Suprapubic skin (tissue), 4 donors: Measurements from ENCODE around the gene ACVR1B. TPM values are rescaled to one million over a fixed set of nuclear protein-coding genes. Genes with fewer than 3 reads are reported as not detected.

ENCODE experiments used
- DNase-seq, 2 donors: peaks; one replicate each; pipeline ENCODE4 v3.0.0-alpha.2; 2019; ENCODE audit warnings: low spot score in 2 of 2
- H3K27ac ChIP-seq: fragments of 200-600 bp; sonication (generic); one replicate; pipeline ENCODE4 v1.5.1; 2019
- H3K27me3 ChIP-seq: fragments of 200-600 bp; sonication (generic); one replicate; pipeline ENCODE4 v1.5.1; 2019
- H3K36me3 ChIP-seq: fragments of 200-600 bp; sonication (generic); one replicate; pipeline ENCODE4 v1.5.1; 2019
- H3K4me1 ChIP-seq: fragments of 200-600 bp; sonication (generic); one replicate; pipeline ENCODE4 v1.5.1; 2019
- H3K4me3 ChIP-seq: fragments of 200-600 bp; sonication (generic); one replicate; pipeline ENCODE4 v1.5.1; 2019; ENCODE audit warnings: mild to moderate bottlenecking
- H3K9me3 ChIP-seq: fragments of 200-600 bp; sonication (generic); one replicate; pipeline ENCODE4 v1.5.1; 2019
- EP300 ChIP-seq: sonication (generic); formaldehyde crosslinking; IDR thresholded peaks from one replicate; pipeline ENCODE4 v1.6.1; 2017; ENCODE audit warnings: antibody characterized with exemption
- POLR2A ChIP-seq, 2 donors: fragments of 450-650 bp; IDR thresholded peaks; one replicate each; pipeline ENCODE4 v1.6.1; 2017; ENCODE audit warnings: antibody characterized with exemption in 2 of 2, mild to moderate bottlenecking in 2 of 2, moderate library complexity in 2 of 2
- POLR2AphosphoS5 ChIP-seq, 3 donors: sonication (generic); formaldehyde crosslinking; IDR thresholded peaks; one replicate each; pipeline ENCODE4 v1.6.1; 2017; ENCODE audit warnings: antibody characterized with exemption in 3 of 3
- WGBS: methylation state at CpG from one replicate; pipeline ENCODE4 v1.1.5; 2018; 5-methylcytosine and 5-hydroxymethylcytosine counted together
- total RNA-seq, 4 donors: library from RNA; depleted of rRNA; stranded (reverse); fragments of >200 nt; gene quantifications; one replicate each; pipeline ENCODE4 v1.1.0, GENCODE V29; 2016
- TF ChIP-seq, protein P1 (sequence below), 2 donors: fragments of 200-600 bp in 1 of 2; fragments of 450-650 bp in 1 of 2; sonication (generic) in 1 of 2; IDR thresholded peaks; one replicate each; pipeline ENCODE4 v1.5.1; 2016 to 2019; ENCODE audit warnings: antibody characterized with exemption in 2 of 2, mild to moderate bottlenecking in 1 of 2, moderate library complexity in 1 of 2

Gene ACVR1B
- total RNA-seq, 4 donors from 2014 or later: 40.5 to 103 (median 57.3) TPM

DNA sequence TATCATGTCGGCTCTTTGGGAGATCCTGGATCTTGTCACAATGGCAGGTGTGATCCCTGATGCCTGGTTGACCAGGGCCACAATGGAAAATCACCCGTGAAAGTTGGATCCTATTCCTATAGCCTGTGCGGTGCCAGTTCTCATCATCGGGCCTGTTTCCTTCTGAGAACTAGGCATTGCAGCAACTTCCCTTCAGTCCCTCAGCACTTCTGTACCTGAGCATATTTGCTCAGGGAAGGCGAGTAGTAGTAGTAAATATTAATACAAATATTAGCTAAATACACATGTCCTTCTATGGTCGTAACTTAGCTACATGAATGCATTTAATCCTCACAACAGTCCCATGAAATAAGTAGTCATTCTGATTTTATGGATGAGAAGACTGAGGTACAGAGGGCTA, 33.2 kb downstream of the ACVR1B start:
- Histone ChIP-seq H3K36me3 (peaks cover 78% of the 10 kb centered on the region), H3K9me3 (no peaks in the 10 kb centered on the region), H3K27me3 (no peaks in the 10 kb centered on the region), H3K4me1 (no peaks in the 10 kb centered on the region), H3K27ac (no peak overlapping the region), H3K4me3 (no peak overlapping the region)
- DNase-seq: peak in 1 of 2 donors; percentile 8
- WGBS: 83% methylated on average over 6 of the region's 6 CpGs
- TF ChIP-seq, protein P1, sequence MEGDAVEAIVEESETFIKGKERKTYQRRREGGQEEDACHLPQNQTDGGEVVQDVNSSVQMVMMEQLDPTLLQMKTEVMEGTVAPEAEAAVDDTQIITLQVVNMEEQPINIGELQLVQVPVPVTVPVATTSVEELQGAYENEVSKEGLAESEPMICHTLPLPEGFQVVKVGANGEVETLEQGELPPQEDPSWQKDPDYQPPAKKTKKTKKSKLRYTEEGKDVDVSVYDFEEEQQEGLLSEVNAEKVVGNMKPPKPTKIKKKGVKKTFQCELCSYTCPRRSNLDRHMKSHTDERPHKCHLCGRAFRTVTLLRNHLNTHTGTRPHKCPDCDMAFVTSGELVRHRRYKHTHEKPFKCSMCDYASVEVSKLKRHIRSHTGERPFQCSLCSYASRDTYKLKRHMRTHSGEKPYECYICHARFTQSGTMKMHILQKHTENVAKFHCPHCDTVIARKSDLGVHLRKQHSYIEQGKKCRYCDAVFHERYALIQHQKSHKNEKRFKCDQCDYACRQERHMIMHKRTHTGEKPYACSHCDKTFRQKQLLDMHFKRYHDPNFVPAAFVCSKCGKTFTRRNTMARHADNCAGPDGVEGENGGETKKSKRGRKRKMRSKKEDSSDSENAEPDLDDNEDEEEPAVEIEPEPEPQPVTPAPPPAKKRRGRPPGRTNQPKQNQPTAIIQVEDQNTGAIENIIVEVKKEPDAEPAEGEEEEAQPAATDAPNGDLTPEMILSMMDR (IDR thresholded peaks at IDR 0.05): no peak
- TF ChIP-seq POLR2A (IDR thresholded peaks at IDR 0.05) (no peak), EP300 (no peak), POLR2AphosphoS5 (IDR thresholded peaks at IDR 0.05) (no peak)

GRCh38 chr12:51985154-51985835, 33.8 kb downstream of the ACVR1B start:
- no peak overlapping the region for H3K4me3 ChIP-seq
- TF ChIP-seq POLR2AphosphoS5 (IDR thresholded peaks at IDR 0.05) (no peak), EP300 (no peak), POLR2A (IDR thresholded peaks at IDR 0.05) (no peak)
- TF ChIP-seq, protein P1 (IDR thresholded peaks at IDR 0.05): no peak
- H3K36me3 ChIP-seq: peaks cover 82% of the 10 kb centered on the region
- no peak overlapping the region for H3K27ac ChIP-seq
- no peaks in the 10 kb centered on the region for H3K4me1 ChIP-seq
- H3K27me3 ChIP-seq: no peaks in the 10 kb centered on the region
- peak in 1 of 2 donors; percentile 65 for DNase-seq
- 82% methylated on average over 8 of the region's 9 CpGs for WGBS
- H3K9me3 ChIP-seq: no peaks in the 10 kb centered on the region

DNA sequence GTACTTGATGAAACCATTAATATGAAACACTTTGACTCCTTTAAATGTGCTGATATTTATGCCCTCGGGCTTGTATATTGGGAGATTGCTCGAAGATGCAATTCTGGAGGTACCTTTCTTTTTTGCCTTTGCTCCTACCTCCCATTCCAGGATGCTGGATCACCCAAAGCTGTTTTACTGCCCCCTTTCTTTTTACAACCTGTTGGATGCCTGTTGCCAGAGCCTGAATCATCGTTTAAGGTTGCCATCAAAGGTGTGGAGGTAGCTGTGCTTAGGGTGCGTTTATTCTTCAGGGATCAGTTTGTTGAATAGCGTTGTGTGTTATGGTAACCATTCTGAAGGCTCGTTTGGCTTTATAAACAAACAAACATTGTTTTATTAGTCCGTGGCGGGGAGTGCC, 35.3 kb downstream of the ACVR1B start:
- Histone ChIP-seq H3K27me3 (no peaks in the 10 kb centered on the region), H3K36me3 (peaks cover 77% of the 10 kb centered on the region)
- 85% methylated on average over 8 of the region's 8 CpGs for WGBS

GRCh38 chr12:51992246-51992645, 40.7 kb downstream of the ACVR1B start:
- no peak overlapping the region for H3K27ac ChIP-seq
- no peak for TF ChIP-seq POLR2AphosphoS5 (IDR thresholded peaks at IDR 0.05)
- no peak for TF ChIP-seq EP300
- DNase-seq: no peak
- H3K36me3 ChIP-seq: peaks cover 66% of the 10 kb centered on the region
- 90% methylated on average over 5 of the region's 5 CpGs for WGBS
- H3K27me3 ChIP-seq: no peaks in the 10 kb centered on the region
- H3K4me1 ChIP-seq: no peaks in the 10 kb centered on the region
- H3K4me3 ChIP-seq: no peak overlapping the region
- H3K9me3 ChIP-seq: no peaks in the 10 kb centered on the region

More for the DNA sequence above, 35.3 kb downstream of the ACVR1B start:
- no peak overlapping the region for H3K27ac ChIP-seq
- DNase-seq: peak in 1 of 2 donors; percentile 34
- no peaks in the 10 kb centered on the region for H3K9me3 ChIP-seq
- no peaks in the 10 kb centered on the region for H3K4me1 ChIP-seq
- no peak for TF ChIP-seq POLR2A (IDR thresholded peaks at IDR 0.05)
- TF ChIP-seq POLR2AphosphoS5 (IDR thresholded peaks at IDR 0.05): no peak
- no peak for TF ChIP-seq EP300
- TF ChIP-seq, protein P1 (IDR thresholded peaks at IDR 0.05): no peak
- H3K4me3 ChIP-seq: no peak overlapping the region

DNA sequence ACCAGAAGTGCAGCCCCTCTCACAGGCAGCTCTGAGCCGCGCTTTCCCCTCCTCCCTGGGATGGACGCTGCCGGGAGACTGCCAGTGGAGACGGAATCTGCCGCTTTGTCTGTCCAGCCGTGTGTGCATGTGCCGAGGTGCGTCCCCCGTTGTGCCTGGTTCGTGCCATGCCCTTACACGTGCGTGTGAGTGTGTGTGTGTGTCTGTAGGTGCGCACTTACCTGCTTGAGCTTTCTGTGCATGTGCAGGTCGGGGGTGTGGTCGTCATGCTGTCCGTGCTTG, 43.0 kb downstream of the ACVR1B start:
- WGBS: no CpG with 5 or more reads among the region's 17 CpGs
- no peak overlapping the region for H3K27ac ChIP-seq

More for the DNA sequence above, 43.0 kb downstream of the ACVR1B start:
- DNase-seq: no peak
- Histone ChIP-seq H3K36me3 (peaks cover 70% of the 10 kb centered on the region), H3K4me1 (no peaks in the 10 kb centered on the region), H3K4me3 (no peak overlapping the region), H3K9me3 (no peaks in the 10 kb centered on the region), H3K27me3 (no peaks in the 10 kb centered on the region)
- TF ChIP-seq POLR2AphosphoS5 (IDR thresholded peaks at IDR 0.05) (no peak), POLR2A (IDR thresholded peaks at IDR 0.05) (no peak), EP300 (no peak)
- TF ChIP-seq, protein P1 (IDR thresholded peaks at IDR 0.05): no peak
